Kidney (tissue), 14 donors: Measurements from ENCODE around the gene FRRS1L. TPM values are rescaled to one million over a fixed set of nuclear protein-coding genes. Genes with fewer than 3 reads are reported as not detected.

Experiments
- DNase-seq, 5 donors: peaks; one replicate each; pipeline ENCODE4 v3.0.0-alpha.2; 2013 to 2020
- FAIRE-seq: peaks from 2 replicates; lab custom pipeline; 2012; peaks lifted over from hg19 to GRCh38; lab: Jason Lieb, UNC
- H3K27ac ChIP-seq, 2 donors: one replicate each; pipeline ENCODE4 v1.7.0; 2013; ENCODE audit warnings: low read depth in 2 of 2, low read length in 2 of 2, inconsistent platforms in 1 of 2
- H3K27me3 ChIP-seq: one replicate; pipeline ENCODE4 v1.7.1; 2013; ENCODE audit warnings: low read length, inconsistent platforms; ENCODE audit not compliant: control insufficient read depth, insufficient read depth
- H3K36me3 ChIP-seq, 3 donors: one replicate each; pipeline versions ENCODE4 v1.7.0 to v1.7.1; 2013; ENCODE audit warnings: low read length in 3 of 3, control low read depth in 1 of 3, inconsistent platforms in 1 of 3; ENCODE audit not compliant: insufficient read depth in 3 of 3, control insufficient read depth in 2 of 3
- H3K4me1 ChIP-seq, 3 donors: one replicate each; pipeline versions ENCODE4 v1.7.0 to v1.7.1; 2013; ENCODE audit warnings: low read length in 3 of 3, inconsistent platforms in 1 of 3, low read depth in 1 of 3; ENCODE audit not compliant: control insufficient read depth in 2 of 3, insufficient read depth in 2 of 3
- H3K4me3 ChIP-seq, 3 donors: one replicate each; pipeline versions ENCODE4 v1.7.0 to v1.8.1; 2013; ENCODE audit warnings: low read length in 3 of 3, control low read depth in 1 of 3, inconsistent platforms in 1 of 3
- H3K9ac ChIP-seq, 3 donors: one replicate each; pipeline versions ENCODE4 v1.7.0 to v1.7.1; 2013; ENCODE audit warnings: low read length in 3 of 3, control low read depth in 1 of 3, inconsistent platforms in 1 of 3
- H3K9me3 ChIP-seq, 3 donors: one replicate each; pipeline versions ENCODE4 v1.7.0 to v1.7.1; 2013; ENCODE audit warnings: low read length in 3 of 3, control low read depth in 1 of 3, inconsistent platforms in 1 of 3; ENCODE audit not compliant: control insufficient read depth in 2 of 3, insufficient read depth in 1 of 3
- intact Hi-C: fragments of 100-400 bp; cut with DNase I; formaldehyde crosslinking; loops from one replicate; pipeline ENCODE4 v1.11.1; 2022
- polyA plus RNA-seq: library from polyadenylated mRNA; stranded (reverse); fragments of 350-450 nt; fragmentation: Illumina TruSeq; extraction: RNeasy Lipid Tissue Mini Kit (QIAGEN cat#74804); gene quantifications from one replicate; pipeline ENCODE4 v1.2.3, GENCODE V29; 2014; ENCODE audit warnings: low read depth, low replicate concordance; ENCODE audit not compliant: insufficient read depth
- total RNA-seq: library from RNA; stranded (reverse); fragmentation: NEBNext Ultra II Directional; extraction: Animal tissue kit (Norgen Biotek cat#: 25700); gene quantifications from one replicate; pipeline ENCODE4 v1.2.1, GENCODE V29; 2021
- TF ChIP-seq, protein P1 (sequence below): IDR thresholded peaks from 3 replicates; pipeline ENCODE4 v1.5.1; 2012; ENCODE audit warnings: mild to moderate bottlenecking, moderate library complexity, borderline replicate concordance; ENCODE audit not compliant: insufficient read depth; ENCODE audit errors: extremely low read depth
- donor health status: control.
- donor health status: control.
- donor health status: control.
- donor health status: control.
- donor health status: control.
- donor health status: DM: yes; HTN: yes; CAD: no.
- donor health status: Normal renal cell carcinoma (clear cell type).

FRRS1L gene
- total and polyA plus RNA-seq, 2 donors from 2014 or later, result 0.06 TPM; not detected in 1

DNA sequence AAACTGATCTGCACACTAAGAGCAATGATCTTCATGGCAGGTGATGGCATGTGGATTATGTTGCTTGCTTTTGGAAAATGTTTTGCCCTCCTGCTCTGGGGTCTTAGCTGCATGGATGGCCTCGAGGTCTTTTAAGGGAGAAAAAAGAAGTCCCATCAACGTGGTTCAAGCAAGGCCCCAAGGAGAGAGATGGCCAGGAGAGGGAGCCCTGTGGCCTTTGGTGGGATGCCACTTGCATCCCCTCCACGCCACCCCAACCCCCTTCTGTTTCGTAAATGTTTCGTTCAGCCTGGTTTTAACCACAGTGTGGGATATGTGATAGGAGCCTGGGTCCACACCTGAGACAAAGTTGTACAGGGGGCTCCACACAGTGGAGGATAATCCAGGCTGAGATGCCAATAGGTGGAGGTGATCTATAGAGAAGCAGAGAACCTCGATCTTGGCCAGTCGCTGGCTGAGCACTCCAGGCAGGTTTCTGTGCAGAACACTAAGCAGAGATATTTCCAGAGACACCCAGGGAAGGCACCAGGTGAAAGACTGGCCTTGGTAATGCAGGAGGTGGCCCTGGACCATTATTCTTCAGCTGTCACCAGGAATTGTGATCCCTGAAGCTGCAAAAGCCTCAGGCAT lies 25.8 kb upstream of the FRRS1L start:
- no peak for FAIRE-seq
- Histone ChIP-seq H3K9ac (no peak overlapping the region), H3K4me1 (no peaks in the 10 kb centered on the region), H3K36me3 (no peaks in the 10 kb centered on the region), H3K27me3 (no peaks in the 10 kb centered on the region), H3K9me3 (no peaks in the 10 kb centered on the region), H3K4me3 (no peak overlapping the region), H3K27ac (no peak overlapping the region)
- TF ChIP-seq, protein P1, sequence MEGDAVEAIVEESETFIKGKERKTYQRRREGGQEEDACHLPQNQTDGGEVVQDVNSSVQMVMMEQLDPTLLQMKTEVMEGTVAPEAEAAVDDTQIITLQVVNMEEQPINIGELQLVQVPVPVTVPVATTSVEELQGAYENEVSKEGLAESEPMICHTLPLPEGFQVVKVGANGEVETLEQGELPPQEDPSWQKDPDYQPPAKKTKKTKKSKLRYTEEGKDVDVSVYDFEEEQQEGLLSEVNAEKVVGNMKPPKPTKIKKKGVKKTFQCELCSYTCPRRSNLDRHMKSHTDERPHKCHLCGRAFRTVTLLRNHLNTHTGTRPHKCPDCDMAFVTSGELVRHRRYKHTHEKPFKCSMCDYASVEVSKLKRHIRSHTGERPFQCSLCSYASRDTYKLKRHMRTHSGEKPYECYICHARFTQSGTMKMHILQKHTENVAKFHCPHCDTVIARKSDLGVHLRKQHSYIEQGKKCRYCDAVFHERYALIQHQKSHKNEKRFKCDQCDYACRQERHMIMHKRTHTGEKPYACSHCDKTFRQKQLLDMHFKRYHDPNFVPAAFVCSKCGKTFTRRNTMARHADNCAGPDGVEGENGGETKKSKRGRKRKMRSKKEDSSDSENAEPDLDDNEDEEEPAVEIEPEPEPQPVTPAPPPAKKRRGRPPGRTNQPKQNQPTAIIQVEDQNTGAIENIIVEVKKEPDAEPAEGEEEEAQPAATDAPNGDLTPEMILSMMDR, result no peak
- intact Hi-C loops, result no loop called here
- peak in 4 of 5 donors; percentile 46 to 69 (median 53) for DNase-seq

DNA sequence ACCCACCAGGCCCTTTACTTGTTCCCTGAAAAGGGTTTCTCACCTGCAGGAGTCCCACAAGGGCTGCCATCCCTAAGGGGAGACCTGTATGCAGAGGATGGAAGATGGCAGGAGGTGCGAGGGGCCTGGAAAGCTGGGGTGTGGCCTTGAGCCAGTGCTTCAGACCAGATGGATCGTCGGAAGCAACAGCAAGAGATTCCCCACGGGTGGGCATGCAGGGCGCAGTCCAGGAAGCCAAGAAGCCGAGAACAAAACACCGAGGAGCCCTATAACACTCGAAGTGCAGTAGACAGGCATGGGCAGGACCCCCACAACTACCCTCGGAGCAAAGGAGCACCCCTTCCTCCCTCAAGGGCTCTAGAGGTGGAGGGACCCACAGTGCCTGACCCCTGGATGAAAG lies 24.7 kb upstream of the FRRS1L start:
- TF ChIP-seq, protein P1, result no peak
- DNase-seq (no peak), FAIRE-seq (no peak)
- Histone ChIP-seq H3K4me1 (no peaks in the 10 kb centered on the region), H3K9me3 (no peaks in the 10 kb centered on the region), H3K4me3 (no peak overlapping the region), H3K27ac (no peak overlapping the region), H3K27me3 (no peaks in the 10 kb centered on the region), H3K9ac (no peak overlapping the region), H3K36me3 (no peaks in the 10 kb centered on the region)
- intact Hi-C loops, result no loop called here

DNA sequence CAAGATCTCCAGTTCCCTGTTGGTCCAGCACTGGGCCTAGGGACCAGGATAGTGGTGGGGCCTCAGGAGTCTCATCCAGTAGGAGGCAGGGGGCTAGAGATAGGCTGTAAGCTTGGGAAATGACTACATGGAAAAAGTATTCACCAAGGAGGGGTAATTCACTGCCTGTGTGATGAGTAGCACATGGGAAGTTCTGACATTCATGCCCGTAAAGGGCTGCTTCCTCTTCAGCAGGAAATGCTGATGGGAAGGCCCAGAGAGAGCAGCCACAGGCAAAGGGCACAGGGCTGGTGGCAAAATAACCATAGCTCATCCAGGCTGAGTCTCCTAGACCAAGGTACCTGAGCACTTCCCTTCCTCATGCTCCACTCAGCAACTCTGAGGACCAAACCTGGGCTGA lies 23.1 kb upstream of the FRRS1L start:
- Histone ChIP-seq H3K4me3 (no peak overlapping the region), H3K36me3 (no peaks in the 10 kb centered on the region), H3K27me3 (no peaks in the 10 kb centered on the region), H3K9me3 (no peaks in the 10 kb centered on the region), H3K9ac (no peak overlapping the region), H3K4me1 (no peaks in the 10 kb centered on the region), H3K27ac (no peak overlapping the region)
- FAIRE-seq (no peak), DNase-seq (no peak)
- TF ChIP-seq, protein P1, result no peak
- intact Hi-C loops, result no loop called here
